HG03457 (cell line): ENCODE measurements around the gene TAOK1.
A peak's percentile ranks its signal among the peaks of the same experiment; 100 is the strongest.

Source experiments
- ATAC-seq: cut with Tn5 transposase; IDR thresholded peaks from one replicate; pipeline ENCODE4 v1.9.1; 2021; ENCODE audit warnings: moderate number of reproducible peaks; ENCODE audit not compliant: unreplicated experiment

The TAOK1 gene

DNA sequence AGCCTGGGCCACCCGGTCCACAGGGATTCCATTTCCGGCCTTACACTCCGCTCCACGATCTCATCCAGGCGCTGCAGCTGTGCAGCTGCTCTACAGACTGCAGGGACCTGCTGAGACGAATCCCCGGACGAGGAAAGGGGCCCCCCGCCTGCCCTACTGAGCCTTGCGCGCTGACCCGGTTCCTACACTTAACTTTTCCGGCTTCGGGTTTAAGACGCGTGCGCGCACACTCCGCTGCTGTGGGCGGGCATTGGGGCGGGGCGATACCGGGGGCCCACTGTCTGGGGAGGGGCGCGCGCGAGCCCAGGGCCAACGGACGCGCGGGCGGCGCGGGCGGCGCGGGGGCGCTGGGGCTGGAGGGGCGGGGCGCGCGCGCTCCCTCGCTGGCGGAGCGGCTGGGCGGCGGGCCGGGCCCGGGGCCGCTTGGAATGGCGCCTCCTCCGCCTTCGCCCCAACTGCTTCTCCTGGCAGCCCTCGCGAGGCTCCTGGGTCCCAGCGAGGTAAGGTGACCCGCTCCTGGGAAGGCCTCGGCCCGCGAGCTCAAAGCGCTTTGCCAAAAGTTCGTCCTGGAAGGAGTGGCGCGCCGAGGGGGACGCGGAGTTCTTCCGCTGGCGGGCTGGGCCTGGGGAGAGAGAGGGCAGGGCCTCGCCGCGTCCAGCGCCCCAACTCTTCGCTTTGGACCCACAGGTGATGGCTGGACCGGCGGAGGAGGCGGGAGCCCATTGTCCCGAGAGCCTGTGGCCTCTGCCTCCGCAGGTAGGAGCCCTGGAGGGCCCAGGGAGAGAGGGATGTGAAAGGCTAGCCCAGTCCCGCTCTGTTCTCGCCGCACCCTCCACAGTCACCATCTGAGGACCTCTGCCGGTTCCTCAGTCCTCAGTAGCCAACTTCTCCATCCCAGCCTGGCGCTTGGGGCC lies 178.4 kb downstream of the TAOK1 start, which contains the start of gene TP53I13:
TP53I13 (plus strand) TSS at position 371 of the 914 bp plus-strand sequence; CDS start at position 429, 58 bp downstream.
- peak; percentile 23 for ATAC-seq

DNA sequence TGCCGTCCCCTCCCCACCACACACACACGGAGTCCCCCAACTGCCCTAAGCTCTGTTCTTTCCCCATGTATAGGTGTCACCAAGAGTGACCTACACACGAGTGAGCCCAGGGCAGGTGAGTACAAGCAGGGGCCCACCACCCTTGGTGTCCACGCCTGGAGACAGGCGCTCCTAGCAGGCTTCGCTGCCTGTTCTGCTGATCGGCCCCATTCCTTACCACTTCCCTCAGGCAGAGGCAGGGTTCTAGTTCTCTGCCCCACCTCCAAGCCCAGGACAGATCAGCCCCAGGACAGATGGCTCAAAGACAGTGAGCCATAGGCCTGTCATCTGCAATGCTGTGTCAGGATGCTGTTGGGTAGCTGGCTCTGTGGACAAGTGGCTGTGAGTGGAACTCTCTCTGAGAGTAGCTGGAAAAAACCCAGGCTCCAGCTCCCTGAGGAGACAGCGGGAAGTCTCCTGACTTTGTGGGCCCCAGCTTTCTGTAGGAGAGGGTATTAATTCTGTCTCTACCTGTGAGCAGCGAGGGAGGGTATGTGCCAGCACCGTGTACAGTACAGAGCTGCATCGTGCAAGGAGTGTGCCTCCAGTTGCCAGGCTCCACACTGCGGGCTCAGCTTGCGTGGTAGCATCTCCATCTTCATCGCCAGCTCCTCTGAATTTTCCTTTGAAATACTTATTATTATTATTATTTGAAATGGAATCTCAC lies 179.2 kb downstream of the TAOK1 start:
- ATAC-seq, result no peak

DNA sequence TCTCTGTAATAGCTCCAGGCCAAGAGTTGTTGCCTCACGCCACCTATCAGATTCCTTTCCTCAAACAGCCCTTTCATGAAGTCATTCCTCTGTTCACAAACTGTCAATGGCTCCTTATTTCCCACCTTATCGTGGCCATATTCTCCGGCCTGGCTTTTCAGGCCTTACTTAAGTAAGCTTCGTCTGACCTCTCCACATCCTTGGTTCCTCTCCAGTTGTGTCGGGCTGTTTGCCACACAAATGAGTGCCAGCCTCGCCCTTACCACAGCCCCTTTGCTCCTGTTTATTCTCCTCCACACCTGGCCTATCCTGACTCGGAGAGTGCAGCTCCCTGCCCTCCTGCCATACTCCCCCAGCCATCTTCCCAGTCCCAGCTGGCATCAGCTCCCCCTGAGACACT lies 180.4 kb downstream of the TAOK1 start:
- no peak for ATAC-seq

DNA sequence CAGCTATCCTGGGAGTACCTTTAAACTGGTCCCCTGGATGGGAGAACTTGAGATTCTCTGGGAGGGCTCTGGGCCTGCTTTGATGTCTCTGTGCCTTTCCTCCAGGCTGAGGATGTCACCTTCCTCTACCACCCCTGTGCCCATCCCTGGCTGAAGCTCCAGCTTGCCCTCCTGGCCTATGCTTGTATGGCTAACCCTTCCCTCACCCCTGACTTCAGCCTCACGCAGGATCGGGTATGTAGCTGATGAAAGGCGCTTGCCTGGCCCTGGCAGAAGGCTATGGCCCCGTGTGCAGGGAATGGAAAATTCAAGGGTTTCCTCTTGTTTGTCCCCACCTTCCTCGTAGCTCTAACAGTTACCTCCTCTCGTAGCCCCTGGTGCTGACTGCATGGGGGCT lies 181.3 kb downstream of the TAOK1 start:
- no peak for ATAC-seq

DNA sequence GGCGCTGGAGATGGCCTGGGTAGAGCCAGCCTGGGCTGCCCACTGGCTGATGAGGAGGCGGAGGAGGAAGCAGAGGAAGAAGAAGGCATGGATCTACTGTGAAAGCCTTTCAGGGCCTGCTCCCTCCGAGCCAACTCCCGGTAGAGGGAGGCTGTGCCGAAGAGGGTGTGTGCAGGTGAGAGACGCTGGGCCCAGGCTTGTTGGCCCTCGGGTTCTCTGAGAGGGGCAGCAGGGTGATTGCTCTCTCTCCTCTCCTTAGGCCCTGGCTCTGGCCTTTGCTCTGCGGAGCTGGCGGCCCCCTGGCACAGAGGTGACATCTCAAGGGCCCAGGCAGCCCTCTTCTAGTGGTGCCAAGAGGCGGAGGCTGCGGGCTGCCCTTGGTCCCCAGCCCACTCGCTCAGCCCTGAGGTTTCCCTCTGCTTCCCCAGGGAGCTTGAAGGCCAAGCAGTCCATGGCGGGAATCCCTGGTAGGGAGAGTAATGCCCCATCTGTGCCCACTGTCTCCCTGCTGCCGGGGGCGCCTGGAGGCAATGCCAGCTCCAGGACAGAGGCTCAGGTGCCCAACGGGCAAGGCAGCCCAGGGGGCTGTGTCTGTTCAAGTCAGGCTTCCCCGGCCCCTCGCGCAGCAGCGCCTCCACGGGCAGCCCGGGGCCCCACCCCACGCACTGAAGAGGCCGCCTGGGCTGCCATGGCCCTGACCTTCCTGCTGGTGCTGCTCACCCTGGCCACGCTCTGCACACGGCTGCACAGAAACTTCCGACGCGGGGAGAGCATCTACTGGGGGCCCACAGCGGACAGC lies 181.9 kb downstream of the TAOK1 start:
- no peak for ATAC-seq

DNA sequence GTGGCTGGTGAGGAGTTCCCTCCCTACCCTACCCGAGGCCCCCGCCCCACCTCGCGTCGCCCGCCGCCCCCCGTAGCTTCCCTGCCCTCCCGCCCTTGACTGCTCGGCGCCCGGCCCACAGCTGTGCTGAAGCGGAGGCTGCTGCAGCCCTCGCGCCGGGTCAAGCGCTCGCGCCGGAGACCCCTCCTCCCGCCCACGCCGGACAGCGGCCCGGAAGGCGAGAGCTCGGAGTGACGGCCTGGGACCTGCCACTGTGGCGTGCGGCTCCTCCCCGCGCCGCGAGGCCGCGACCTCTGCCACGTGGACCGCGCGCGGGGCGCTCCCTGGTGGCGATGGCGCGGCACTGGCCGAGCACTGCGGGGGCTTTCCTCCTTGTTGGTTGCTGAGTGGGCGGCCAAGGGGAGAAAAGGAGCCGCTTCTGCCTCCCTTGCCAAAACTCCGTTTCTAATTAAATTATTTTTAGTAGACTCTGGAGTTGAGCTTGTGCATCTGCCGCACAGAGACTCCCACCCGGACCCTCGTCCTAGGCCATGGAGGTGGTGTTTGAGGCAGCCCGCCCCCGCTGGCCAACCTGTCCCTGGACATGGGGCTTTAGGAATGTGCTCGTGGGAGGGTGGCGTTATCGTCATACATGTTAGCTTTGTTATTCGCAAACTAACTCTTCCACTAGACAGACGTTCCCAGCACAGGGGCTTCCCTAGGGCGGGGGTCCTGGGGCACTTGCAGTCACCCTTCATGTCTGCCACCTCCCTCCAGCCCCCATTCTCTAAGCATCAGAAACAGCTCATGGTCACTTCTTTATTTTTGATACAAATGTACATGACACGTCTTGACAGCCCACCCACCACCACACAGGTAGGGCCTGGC lies 182.8 kb downstream of the TAOK1 start:
- ATAC-seq, result no peak

DNA sequence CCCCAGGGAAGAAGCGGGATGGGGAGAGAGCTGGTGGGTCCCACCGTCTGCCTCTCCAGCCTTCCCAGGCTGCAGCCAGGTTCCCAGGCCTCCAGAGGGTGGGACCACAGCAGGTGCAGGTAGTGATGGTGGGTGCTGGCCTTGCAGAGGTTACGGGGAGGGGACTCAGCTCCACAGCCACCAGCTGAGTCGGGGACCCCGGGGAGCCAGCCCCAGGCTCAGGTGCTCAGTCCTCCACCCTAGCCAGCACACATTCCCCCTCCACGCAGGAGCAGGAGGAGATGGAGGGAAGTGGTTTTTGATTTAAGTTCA lies 183.4 kb downstream of the TAOK1 start:
- no peak for ATAC-seq

DNA sequence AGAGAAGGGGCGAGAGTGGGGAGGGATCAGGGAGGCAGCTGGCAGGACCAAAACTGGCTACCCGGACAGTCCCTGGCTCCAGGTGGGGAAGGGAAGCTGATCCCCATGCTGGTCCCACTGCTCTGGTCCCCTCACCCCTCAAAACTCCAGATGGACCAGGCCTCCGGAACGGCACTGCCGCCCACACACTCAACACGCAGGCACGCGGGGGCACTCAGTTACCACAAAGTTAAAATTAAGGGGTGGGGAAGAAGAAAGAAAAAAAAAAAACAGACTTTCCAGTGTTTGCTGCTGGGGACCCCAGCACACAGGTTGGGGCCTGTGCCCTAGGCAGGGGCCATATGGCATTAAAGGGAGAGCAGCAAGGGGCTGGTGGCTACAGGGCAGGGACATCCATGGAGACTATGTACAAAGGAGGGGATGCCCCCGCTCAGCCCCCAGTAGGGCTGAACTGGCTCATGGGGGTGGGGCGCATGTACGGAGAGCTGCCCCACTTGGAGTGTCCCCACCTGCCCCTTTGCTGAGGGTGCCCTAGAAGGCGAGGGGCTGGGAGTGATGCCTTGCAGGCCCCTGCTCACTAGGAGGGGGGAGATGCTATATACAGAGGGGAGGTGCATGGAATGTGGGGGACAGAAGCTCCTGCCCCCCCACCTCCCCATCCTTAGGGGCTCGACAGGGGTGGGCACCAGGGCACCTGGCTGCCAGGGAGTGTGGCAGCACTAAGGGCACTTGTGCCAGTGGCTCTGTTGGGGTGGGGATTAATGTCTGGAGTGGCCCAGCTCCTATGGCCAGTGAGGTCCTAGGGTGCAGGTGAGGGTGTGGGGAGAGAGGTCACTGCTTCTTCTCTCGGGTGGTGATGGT lies 183.9 kb downstream of the TAOK1 start:
- no peak for ATAC-seq

DNA sequence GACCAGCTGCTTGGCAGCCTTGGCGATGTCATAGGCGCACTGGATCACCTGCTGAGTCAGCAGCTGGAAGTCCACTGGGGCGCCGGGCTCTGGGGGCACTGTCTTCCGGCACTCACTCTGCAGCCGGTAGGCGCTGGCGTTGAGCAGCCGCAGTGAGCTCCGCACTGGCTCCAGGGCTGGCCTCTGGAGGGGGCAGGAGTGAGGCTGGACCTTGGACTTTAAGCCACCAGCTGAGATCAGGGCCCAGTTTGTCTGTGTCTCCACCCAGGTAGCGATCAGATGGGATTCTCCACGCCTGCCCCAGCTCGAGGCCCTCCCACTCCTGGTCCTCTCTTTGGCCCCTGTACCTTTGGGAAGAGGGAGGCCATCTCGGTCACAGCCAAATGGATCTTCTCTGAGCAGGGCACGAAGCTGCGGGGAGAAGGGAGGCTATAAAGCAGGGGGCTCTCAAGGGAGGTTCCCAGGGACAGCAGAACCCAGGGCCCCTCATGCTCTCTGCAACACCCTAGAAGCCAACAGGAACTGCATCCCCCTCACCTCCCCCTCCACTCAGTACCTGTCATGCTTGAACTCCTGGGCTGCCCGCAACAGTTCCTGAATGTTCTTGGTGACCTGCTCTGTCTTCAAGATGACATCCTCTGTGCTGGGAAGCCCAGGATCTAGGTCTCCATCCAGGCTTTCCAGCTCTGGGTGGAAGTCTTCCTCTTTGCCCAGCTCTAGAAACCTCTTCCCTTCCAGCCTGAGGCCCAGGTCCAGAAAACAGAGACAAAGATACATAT lies 184.8 kb downstream of the TAOK1 start:
- no peak for ATAC-seq

DNA sequence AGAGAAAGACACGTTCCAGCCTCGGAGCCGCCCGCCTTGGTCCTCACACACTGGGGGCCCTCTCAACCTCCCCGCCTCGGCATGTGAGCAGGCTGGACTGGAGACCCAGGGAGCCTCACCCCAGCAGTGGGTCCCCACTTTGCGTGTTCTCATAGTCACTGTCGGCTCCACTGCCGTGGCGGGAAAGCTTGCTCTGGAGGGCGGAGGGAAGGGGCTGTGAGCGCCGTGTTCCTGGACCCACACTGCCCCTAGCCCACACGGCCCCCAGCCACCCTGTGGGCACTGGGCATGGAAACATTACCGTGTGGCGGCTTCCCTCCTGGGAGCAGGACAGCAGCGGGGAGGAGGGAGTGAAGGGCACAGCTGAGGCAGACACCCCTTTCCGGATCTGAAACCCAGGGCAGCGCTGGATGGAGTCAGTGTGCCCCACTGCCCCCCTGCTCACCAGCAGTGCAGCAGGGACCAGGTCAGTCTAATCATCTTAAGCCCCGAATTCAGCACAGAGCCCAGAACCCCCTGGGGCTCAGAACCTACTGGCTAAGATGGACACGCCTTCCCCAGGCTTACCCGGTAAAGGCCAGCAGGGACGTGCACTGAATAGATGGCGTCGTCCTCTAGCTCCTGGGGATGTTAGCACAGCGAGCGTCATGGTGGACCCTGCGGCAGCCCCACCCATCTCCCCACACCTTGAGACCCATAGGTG lies 185.5 kb downstream of the TAOK1 start:
- no peak for ATAC-seq

DNA sequence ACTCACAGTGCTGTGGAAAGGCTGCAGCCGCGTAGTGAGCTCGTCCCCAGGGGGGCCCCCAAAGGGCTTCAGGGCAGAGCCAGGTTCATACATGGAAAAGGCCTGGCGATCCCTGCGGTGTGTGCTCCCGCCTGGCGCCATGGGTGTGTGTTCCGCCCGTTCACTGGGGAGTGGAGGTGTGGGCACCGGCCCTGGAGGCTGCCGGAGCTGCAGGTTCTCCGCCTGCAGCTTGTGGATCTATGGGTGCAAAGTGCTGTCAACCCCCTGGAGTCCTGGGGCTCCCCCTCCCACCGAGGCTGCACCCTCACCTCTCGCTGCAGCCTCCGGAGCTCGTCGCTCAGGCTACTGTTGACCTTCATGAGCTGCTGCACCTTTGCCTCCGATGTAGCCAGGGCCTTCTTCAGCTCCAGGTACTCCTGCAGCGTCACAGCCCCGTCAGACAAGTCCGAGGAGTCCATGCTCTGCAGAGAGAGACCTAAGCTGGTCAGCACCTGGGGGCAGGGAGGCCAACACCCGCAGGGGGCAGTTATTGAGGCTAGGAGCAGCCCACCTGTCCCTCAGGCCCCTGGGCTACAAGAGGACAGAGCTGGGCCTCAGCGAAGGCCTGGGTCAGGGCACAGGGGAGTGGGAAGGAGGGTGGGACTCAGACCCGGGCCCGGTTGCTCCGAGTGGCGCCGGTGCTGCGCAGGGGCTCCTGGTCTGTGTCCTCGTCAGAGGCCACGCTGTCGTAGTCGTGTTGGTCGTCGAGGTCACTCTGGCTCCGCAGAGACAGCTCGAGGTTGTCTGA lies 186.2 kb downstream of the TAOK1 start:
- no peak for ATAC-seq

DNA sequence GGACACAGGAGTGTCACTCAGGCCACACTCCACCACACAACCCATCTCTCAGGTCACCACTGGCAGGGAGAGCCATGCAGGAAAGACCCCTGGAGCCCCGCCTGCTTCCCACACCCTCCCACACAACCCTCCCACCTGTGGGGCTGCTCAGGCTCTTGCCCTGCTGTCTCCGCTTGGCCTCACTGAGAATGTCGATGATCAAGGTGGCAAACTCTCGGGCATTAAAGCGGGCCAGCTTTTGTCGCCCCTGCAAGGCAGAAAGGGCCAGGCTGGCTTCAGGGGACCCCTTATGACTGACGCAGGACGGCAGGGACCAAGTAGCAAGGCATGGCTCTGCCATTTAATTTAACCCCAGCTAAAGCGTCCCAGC lies 186.8 kb downstream of the TAOK1 start:
- ATAC-seq, result no peak

DNA sequence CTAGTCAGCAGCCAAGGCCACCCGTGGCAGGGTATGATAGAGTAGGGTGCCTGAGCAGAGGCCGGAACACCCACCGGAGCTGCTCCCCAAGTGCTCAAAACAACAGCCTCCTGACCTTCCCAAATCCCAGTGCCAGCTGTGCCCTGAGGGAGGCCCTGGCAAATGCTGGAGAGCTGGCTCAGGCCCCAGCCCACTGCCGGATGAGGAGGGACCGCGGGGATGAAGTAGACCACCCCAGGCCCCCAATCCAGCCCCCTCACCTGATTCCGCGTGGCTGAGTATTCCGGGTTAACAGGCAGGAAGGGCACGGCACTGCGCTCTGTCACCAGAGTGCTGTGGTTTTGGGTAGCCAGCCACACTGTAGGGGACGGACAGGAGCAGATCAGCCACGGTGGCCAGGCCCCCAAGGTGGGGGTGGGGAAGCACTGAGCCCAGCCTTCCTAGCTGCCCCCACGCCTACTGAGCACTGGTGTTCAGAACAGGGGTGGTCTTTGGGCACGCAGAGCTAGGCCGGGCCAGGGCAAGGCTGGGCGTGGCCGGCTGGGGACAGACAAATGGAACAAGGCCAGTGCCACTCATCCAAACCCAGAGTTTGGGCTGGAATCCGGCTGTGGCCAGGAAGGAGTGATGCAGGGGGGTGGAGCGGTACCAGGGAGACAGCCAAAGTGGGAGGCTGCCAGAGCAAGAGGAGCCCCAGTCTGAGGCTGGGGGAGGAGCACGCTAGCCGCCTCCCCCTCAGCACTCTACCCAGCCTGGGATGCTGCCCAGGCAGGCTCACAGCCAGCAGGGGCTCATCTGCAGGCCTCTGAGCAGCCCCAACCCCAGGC lies 187.4 kb downstream of the TAOK1 start:
- no peak for ATAC-seq

DNA sequence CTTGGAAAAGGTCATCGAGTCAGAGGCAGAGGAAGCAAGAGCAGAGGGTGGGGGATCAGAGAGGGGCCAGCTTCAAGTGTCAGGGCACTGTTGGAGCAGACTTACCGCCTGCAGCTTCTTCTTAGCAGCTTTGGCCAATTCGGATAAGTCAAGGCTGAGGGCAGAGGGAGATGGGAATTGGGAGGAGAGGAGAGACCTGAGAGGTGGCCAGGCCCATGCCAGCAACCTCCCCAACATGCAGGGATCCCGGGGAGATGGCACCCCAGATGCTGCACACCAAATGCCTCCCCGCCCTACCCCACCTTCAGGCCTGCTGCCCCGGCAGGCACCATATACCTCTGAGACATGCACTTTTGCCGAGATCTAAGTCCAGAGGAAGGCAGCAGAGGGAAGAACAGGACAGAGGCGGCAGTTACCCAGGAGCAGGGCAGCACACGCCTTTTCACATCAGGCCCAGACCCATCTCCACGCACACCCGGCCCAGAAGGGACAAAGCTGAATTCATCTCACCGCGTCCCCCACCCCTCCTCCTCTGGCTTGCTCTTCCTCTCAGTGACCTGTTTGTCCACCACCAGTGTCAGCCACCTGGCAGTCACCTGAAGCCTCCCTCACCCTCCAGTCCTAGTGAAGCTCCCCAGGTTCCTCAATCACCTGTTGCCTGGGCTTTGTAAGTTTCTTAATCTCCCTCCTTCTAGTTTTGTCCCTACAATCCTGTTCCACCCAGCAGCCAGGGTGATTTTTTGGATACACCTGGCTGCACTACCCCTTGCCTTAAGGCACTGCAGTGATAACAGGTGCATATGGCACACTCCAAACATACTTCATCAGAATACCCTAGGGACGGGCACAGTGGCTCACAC lies 188.7 kb downstream of the TAOK1 start:
- ATAC-seq, result no peak

DNA sequence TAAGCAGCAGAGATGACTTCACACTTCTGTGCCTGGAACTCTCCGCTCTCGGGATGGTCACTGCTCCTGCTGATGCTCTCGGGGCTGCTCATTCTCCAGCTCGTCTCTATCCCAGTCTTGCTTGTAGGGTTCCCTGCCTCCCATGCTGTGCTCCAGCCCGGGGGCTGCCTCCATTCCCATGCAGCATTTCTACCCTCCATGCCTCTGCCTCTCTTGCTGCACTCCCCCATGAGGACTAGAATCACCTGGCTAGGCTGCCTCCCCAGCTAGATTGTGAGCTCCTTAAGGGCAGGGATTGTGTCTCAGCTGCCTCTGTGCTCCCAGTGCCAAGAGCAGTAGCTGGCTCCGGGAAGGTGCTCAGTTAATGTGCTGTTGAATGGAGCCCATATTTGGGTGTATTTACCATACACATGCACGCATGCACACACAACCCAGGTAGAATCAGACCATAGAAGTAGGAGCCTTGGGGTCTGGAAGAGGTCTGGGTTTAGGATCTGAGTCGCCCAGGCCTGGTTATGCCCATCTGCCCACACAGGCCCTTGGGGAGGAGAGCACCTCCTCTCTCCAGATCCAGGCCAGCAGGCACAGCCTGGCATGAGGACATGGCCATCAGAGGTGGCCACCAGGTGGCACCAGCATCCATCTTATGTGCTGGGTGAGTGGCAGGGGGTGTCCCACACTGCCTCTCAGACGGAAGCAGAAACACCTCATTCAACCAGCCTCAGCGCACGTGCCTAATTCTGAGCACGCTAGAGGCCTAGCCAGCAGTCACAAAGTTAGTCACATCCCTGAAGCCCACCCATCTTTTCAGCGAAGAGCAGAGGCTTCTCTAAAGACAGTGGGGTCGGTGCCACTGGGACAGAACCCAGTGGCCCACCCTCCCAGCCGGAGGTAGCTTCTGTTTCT lies 190.0 kb downstream of the TAOK1 start:
- ATAC-seq, result peak; percentile 47
